ENCODE measurements around the gene PEX12. TPM values are rescaled to one million over a fixed set of nuclear protein-coding genes. Genes with fewer than 3 reads are reported as not detected.
"Not testable (repeated sequence)": the region's sequence is repeated elsewhere in the genome, so short reads cannot be mapped to it uniquely, and the experiment has no call there.

Gene PEX12
- total RNA-seq, 1 donor from 2014 or later = 4.8 TPM

DNA sequence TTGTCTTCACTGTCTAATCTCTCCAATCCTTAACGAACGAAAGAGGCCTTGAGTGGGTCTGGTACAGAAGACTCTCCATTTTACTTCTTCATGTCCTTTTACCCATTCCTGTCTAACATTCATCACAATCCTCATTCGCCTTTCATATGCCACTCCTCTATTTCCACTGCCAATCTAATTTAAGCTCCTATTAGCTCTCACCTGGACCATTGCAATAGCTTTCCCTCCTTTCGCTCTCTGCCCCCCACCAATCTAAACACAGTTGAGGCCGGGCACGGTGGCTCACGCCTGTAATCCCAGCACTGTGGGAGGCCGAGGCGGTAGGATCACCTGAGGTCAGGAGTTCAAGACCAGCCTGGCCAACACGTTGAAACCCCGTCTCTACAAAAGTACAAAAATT lies 11.4 kb downstream of the PEX12 start:
- peak overlapping the region; percentile 87 for H3K4me3 Mint-ChIP-seq (ENCODE audit: low read depth)
- no peak for DNase-seq (ENCODE audit: low spot score)
- H3K4me1 Mint-ChIP-seq (ENCODE audit: low read depth) = peaks cover 18% of the 10 kb centered on the region
- H3K27ac Mint-ChIP-seq = no peak overlapping the region
- peaks cover 11% of the 10 kb centered on the region for H3K36me3 Mint-ChIP-seq (ENCODE audit: low read depth)
- intact Hi-C loops (cut with micrococcal nuclease) = loop anchor here (1.0 kb wide), 1 partner anchor 20 kb away; the partner anchor contains the start of gene AP2B1
- peaks cover 19% of the 10 kb centered on the region for H3K27me3 Mint-ChIP-seq (ENCODE audit: low read depth)
- no peaks in the 10 kb centered on the region for H3K9me3 Mint-ChIP-seq

DNA sequence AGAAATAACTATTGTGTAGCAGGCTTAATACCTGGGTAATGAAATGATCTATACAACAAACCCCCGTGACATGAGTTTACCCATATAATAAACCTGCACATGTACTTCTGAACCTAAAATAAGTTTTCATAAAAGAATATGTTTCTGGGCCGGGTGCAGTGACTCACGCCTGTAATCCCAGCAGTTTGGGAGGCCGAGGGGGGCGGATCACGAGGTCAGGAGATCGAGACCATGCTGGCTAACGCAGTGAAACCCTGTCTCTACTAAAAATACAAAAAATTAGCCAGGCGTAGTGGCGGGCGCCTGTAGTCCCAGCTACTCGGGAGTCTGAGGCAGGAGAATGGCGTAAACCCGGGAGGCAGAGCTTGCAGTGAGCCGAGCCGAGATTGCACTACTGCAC lies 15.2 kb downstream of the PEX12 start:
- H3K9me3 Mint-ChIP-seq; intact Hi-C loops (cut with micrococcal nuclease); H3K4me1 Mint-ChIP-seq (ENCODE audit: low read depth); H3K36me3 Mint-ChIP-seq (ENCODE audit: low read depth); H3K4me3 Mint-ChIP-seq (ENCODE audit: low read depth); DNase-seq (ENCODE audit: low spot score); H3K27ac Mint-ChIP-seq: not testable (repeated sequence)
- peaks cover 33% of the 10 kb centered on the region for H3K27me3 Mint-ChIP-seq (ENCODE audit: low read depth)

DNA sequence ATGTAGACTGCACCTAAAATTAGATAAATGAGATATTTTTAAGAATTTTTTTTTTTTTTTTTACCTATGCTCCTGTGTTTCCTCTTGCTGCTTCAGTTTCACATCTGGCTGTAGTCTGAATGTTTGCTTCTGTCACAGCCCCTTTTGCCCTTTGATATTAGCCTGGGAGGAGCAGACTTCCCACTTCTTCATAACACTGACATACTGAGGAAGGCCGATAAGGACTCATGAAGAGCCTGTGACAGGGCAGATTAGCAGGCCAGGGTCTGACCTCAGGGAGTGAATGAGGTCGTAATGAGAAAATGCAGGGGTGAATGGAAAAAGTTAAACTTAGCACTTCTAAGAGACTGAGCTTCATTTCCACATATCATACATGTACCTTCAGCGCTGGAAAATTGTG lies 17.7 kb downstream of the PEX12 start, which contains the start of gene SLFN14:
Gene SLFN14, minus strand, starts transcription at position 117 of the 400 bp plus-strand sequence. CDS start 2,757 bp downstream, outside the sequence.
- no peaks in the 10 kb centered on the region for H3K36me3 Mint-ChIP-seq (ENCODE audit: low read depth)
- H3K27ac Mint-ChIP-seq = no peak within 1 kb of the TSS
- H3K4me3 Mint-ChIP-seq (ENCODE audit: low read depth) = no peak within 1 kb of the TSS
- peaks cover 38% of the 10 kb centered on the region for H3K27me3 Mint-ChIP-seq (ENCODE audit: low read depth)
- no peak for DNase-seq (ENCODE audit: low spot score)
- peaks cover 5% of the 10 kb centered on the region for H3K4me1 Mint-ChIP-seq (ENCODE audit: low read depth)
- H3K9me3 Mint-ChIP-seq = no peaks in the 10 kb centered on the region
- intact Hi-C loops (cut with micrococcal nuclease) = no loop called here

DNA sequence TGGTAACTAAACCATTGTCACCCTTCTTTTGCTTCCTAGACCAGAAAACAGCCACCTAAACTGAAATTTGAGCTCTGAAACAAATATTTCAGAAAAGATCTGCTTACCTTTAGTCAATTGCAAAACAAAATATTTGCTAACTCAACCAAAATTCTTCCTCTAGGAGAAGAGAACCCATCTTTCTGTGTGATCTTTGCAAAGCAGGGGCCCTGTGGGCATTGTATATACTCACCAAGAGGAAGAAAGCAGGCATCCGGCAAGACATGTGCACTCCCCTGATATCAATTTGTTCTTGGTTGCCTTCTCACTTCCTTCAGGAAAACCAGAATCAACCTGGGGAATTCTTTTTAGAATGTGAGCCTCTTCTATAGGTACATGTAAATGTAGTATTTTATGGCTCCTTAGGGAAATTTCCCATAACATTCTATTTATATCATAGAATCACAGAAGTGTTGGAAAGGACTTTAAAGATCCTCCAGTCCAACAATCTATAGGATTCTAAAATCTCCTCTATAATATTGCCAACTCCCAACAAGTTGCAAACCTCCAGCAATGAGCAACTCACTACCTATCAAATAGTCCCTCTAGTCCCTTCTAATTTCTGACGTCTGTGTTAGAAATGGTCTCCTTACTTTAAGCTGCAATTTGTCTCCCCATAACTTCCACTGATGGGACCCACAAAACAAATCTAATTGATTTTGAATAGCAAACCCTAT lies 18.7 kb downstream of the PEX12 start:
- intact Hi-C loops (cut with micrococcal nuclease) = no loop called here
- no peaks in the 10 kb centered on the region for H3K36me3 Mint-ChIP-seq (ENCODE audit: low read depth)
- H3K4me1 Mint-ChIP-seq (ENCODE audit: low read depth) = peaks cover 5% of the 10 kb centered on the region
- H3K27me3 Mint-ChIP-seq (ENCODE audit: low read depth) = peaks cover 31% of the 10 kb centered on the region
- no peak overlapping the region for H3K27ac Mint-ChIP-seq
- no peaks in the 10 kb centered on the region for H3K9me3 Mint-ChIP-seq
- H3K4me3 Mint-ChIP-seq (ENCODE audit: low read depth) = no peak overlapping the region
- no peak for DNase-seq (ENCODE audit: low spot score)

DNA sequence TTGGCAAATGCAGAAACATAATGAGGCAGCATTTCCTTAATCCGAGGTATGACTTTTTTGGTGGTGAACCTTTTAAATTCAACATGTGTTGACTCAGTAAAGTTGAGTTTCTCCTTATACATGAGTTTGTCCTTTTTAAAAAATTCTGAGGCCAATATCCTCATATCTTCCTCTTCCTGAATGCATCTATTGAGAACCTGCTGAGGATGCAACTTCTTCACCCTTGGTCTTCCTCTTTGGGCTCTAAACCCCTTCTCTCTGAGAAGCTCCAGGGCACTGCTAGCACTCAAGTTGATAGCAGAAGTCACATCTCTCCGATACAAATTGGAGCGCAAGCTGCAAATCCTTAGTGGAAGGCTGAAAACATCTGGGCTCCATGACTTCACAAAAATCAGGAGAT lies 21.0 kb downstream of the PEX12 start:
- no peak overlapping the region for H3K27ac Mint-ChIP-seq
- H3K4me1 Mint-ChIP-seq (ENCODE audit: low read depth) = peaks cover 5% of the 10 kb centered on the region
- no peaks in the 10 kb centered on the region for H3K36me3 Mint-ChIP-seq (ENCODE audit: low read depth)
- intact Hi-C loops (cut with micrococcal nuclease) = no loop called here
- H3K27me3 Mint-ChIP-seq (ENCODE audit: low read depth) = peaks cover 29% of the 10 kb centered on the region
- no peak for DNase-seq (ENCODE audit: low spot score)
- no peaks in the 10 kb centered on the region for H3K9me3 Mint-ChIP-seq
- H3K4me3 Mint-ChIP-seq (ENCODE audit: low read depth) = no peak overlapping the region

DNA sequence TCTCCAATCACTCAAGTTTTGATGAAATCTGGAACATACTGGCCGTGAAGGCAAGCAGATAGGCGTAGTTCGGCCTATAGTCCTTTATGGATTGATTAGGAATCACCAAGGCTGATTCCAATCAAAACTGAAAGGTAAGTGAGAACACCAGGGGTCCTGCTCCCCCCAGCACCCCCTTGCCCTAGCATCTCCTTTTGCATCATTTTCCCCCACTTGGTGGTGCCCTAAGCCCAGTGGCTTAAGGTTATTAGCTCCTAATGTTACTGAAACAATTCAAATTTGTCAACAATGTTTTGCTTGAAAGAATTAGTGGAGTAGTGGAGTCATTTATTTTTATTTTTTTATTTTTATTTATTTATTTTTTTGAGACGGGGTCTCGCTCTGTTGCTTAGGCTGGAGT lies 22.7 kb downstream of the PEX12 start:
- Mint-ChIP-seq H3K4me1 (ENCODE audit: low read depth) (peaks cover 1% of the 10 kb centered on the region), H3K36me3 (ENCODE audit: low read depth) (no peaks in the 10 kb centered on the region), H3K27ac (no peak overlapping the region), H3K9me3 (no peaks in the 10 kb centered on the region), H3K27me3 (ENCODE audit: low read depth) (peaks cover 33% of the 10 kb centered on the region), H3K4me3 (ENCODE audit: low read depth) (no peak overlapping the region)
- no peak for DNase-seq (ENCODE audit: low spot score)
- intact Hi-C loops (cut with micrococcal nuclease) = no loop called here

DNA sequence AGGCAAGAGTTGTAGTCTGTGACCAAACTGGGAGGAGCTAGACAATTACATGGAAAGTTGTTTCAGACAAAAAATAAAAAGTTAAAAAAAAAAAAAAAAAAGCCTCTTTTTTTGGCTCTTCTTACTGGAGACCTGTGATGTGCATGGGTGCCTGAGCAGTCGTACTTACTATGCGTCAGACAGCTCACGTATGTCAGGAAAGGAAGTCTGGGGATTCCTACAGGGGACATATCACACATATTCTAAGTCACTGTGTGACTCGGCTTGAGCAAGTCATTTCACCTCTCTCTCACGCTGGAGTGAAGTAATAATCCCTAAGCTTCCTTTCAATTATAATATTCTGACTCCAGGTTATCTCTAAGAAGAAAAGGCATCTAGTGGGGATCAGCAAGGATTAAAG lies 23.7 kb downstream of the PEX12 start:
- H3K4me3 Mint-ChIP-seq (ENCODE audit: low read depth) = no peak overlapping the region
- no peak overlapping the region for H3K27ac Mint-ChIP-seq
- no peaks in the 10 kb centered on the region for H3K36me3 Mint-ChIP-seq (ENCODE audit: low read depth)
- peaks cover 30% of the 10 kb centered on the region for H3K27me3 Mint-ChIP-seq (ENCODE audit: low read depth)
- DNase-seq (ENCODE audit: low spot score) = no peak
- intact Hi-C loops (cut with micrococcal nuclease) = no loop called here
- no peaks in the 10 kb centered on the region for H3K4me1 Mint-ChIP-seq (ENCODE audit: low read depth)
- no peaks in the 10 kb centered on the region for H3K9me3 Mint-ChIP-seq

DNA sequence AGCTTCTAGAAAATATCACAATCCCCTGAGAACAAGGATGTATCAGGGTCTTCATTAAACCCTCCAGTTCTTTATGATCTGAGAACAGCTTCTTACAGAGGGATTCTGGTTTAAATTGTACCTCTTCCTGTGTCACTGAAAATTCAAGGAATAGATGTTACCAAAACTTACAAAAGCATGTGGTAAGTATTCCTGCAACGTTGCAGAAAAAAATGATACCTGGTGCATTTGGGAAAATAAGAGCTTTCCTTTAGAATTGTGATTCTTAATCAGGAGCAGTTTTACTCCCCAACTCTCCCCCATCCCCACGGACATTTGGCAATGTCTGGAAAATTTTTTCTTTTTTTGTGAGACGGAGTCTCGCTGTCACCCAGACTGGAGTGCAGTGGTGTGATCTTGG lies 25.1 kb downstream of the PEX12 start:
- H3K4me1 Mint-ChIP-seq (ENCODE audit: low read depth) = peaks cover 3% of the 10 kb centered on the region
- intact Hi-C loops (cut with micrococcal nuclease) = no loop called here
- no peak for DNase-seq (ENCODE audit: low spot score)
- no peaks in the 10 kb centered on the region for H3K36me3 Mint-ChIP-seq (ENCODE audit: low read depth)
- H3K4me3 Mint-ChIP-seq (ENCODE audit: low read depth) = no peak overlapping the region
- H3K9me3 Mint-ChIP-seq = no peaks in the 10 kb centered on the region
- H3K27ac Mint-ChIP-seq = no peak overlapping the region
- peaks cover 20% of the 10 kb centered on the region for H3K27me3 Mint-ChIP-seq (ENCODE audit: low read depth)

DNA sequence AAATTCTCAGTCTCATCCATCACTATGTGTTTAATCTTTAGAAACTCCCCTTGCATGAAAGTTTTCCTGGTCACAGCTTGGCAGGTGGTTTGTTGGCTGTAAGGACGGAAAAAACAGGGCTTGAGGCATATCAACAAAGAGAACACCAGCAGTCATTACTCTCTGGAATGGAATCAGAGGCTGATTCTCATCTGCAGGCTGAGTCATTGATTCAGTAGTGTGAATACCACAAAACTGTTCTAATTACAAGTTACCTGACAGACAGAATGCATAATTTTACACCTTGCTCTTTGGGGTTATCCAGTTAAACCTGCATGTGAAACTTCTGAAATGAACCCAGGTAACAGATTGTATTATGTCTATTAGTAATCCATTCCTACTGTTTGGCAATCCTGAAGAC lies 29.4 kb downstream of the PEX12 start:
- Mint-ChIP-seq H3K27ac (no peak overlapping the region), H3K4me3 (ENCODE audit: low read depth) (no peak overlapping the region), H3K36me3 (ENCODE audit: low read depth) (peaks cover 5% of the 10 kb centered on the region), H3K4me1 (ENCODE audit: low read depth) (peaks cover 18% of the 10 kb centered on the region), H3K9me3 (no peaks in the 10 kb centered on the region), H3K27me3 (ENCODE audit: low read depth) (peaks cover 14% of the 10 kb centered on the region)
- intact Hi-C loops (cut with micrococcal nuclease) = no loop called here
- no peak for DNase-seq (ENCODE audit: low spot score)

DNA sequence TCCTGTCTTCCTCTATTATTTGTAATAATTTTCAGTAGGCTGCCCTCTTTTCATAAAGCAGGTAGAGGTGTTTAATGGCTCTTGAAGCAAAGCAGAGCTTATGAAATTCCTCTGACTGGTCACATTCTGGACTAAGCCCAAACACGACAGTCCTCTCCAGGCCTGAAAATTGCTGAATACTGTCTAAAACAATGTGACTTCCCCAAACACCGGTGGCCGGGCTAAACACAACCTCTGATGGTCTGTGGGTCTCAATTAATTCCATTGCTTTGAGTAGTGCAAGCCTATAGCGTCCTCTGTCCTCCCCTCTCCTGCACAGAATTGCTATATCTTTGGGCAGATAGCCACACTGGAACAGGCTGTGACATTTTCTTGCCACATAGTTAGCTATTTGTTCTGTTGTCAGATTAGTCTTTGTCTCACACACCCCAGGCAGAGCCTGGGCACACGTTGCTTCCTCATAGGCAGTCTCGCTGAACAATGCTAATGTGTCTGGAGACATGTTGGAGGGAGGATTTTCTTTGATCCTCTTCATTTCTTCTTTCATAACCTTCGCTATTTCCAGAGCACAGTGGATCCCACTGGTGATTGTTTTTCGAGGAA lies 30.1 kb downstream of the PEX12 start:
- Mint-ChIP-seq H3K4me3 (ENCODE audit: low read depth) (no peak overlapping the region), H3K27ac (no peak overlapping the region), H3K36me3 (ENCODE audit: low read depth) (peaks cover 5% of the 10 kb centered on the region), H3K9me3 (no peaks in the 10 kb centered on the region), H3K27me3 (ENCODE audit: low read depth) (peaks cover 7% of the 10 kb centered on the region), H3K4me1 (ENCODE audit: low read depth) (peaks cover 25% of the 10 kb centered on the region)
- intact Hi-C loops (cut with micrococcal nuclease) = no loop called here
- no peak for DNase-seq (ENCODE audit: low spot score)

DNA sequence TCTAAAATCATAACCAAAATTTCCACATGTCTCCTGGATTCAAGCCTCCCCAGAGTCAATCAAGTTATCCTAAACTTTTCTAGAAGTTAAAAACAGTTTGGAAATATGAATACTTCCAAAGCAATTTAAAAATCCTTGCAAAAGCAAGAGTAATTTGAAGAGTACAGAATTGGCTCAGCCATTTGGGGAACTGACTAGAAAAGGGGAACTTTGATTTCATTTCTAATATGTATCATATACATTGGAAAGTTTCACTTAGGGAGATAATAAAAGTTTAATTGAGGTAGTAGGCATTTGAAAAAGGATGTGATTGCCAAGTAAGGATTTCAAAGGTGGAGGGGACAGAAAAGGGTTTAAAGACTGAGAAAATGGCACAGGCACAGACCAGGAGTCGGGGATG lies 31.9 kb downstream of the PEX12 start:
- Mint-ChIP-seq H3K27me3 (ENCODE audit: low read depth) (peaks cover 6% of the 10 kb centered on the region), H3K36me3 (ENCODE audit: low read depth) (peaks cover 5% of the 10 kb centered on the region), H3K4me1 (ENCODE audit: low read depth) (peaks cover 30% of the 10 kb centered on the region), H3K4me3 (ENCODE audit: low read depth) (no peak overlapping the region), H3K9me3 (no peaks in the 10 kb centered on the region), H3K27ac (no peak overlapping the region)
- intact Hi-C loops (cut with micrococcal nuclease) = no loop called here
- DNase-seq (ENCODE audit: low spot score) = no peak

DNA sequence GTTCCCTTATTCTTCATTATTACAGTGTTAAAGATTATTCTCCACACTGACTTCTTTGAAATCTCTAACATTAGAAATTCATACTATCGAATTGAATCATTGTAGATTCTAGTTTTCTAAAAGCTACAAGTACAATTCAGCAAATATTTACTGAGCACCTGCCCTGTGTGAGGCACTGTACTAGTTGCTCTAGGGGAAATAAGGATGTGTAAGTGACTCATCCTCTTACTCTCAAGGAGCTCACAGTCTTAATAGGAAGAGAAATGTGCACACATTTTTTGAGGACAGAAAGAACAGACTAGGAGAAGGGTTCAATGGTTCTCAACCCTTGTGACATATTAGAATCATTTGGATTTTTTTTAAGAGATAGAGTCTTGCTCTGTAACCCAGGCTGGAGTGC lies 33.2 kb downstream of the PEX12 start:
- Mint-ChIP-seq H3K4me1 (ENCODE audit: low read depth) (peaks cover 40% of the 10 kb centered on the region), H3K4me3 (ENCODE audit: low read depth) (no peak overlapping the region), H3K27me3 (ENCODE audit: low read depth) (peaks cover 2% of the 10 kb centered on the region), H3K27ac (no peak overlapping the region), H3K36me3 (ENCODE audit: low read depth) (peaks cover 5% of the 10 kb centered on the region), H3K9me3 (no peaks in the 10 kb centered on the region)
- intact Hi-C loops (cut with micrococcal nuclease) = no loop called here
- no peak for DNase-seq (ENCODE audit: low spot score)

DNA sequence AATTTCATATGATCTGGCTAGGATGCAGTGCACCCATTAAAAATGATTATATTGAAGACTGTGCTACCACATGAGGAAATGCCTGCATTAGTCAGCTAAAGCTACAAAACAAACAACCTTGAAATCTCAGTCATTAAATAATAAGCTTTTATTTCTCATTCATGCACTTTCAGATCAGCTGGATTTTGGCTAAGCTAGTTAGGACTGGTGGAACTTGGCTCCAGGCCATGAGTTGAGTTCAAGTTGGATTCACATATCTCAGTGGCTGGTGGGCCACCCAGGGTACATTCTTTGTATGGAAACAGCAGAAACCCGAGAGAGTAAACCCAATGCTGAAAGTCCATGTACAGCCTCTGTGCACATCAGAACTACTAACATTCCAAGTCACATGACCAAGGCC lies 34.5 kb downstream of the PEX12 start:
- Mint-ChIP-seq H3K9me3 (no peaks in the 10 kb centered on the region), H3K4me3 (ENCODE audit: low read depth) (no peak overlapping the region), H3K27me3 (ENCODE audit: low read depth) (peaks cover 2% of the 10 kb centered on the region), H3K36me3 (ENCODE audit: low read depth) (peaks cover 5% of the 10 kb centered on the region), H3K4me1 (ENCODE audit: low read depth) (peaks cover 51% of the 10 kb centered on the region), H3K27ac (no peak overlapping the region)
- no peak for DNase-seq (ENCODE audit: low spot score)
- intact Hi-C loops (cut with micrococcal nuclease) = no loop called here

All from activated T-helper 2 cell treated with anti-CD3 and anti-CD28 coated beads, Interferon-gamma antibody, Interleukin-2, Interleukin-4, amounts not matched to agents 10 μg/mL and 5 μg/mL and 100 μg/mL, durations not matched to agents 14 hours and 24 hours and 36 hours (primary cell).